ENCODE data around the gene ZNF710.
"Not testable (repeated sequence)": the region's sequence is repeated elsewhere in the genome, so short reads cannot be mapped to it uniquely, and the experiment has no call there.

ZNF710 gene

GRCh38 chr15:90108038-90108437, 106.9 kb downstream of the ZNF710 start:
- not testable (repeated sequence) for DNase-seq

GRCh38 chr15:90109163-90109751, 108.1 kb downstream of the ZNF710 start:
- DNase-seq, result not testable (repeated sequence)

GRCh38 chr15:90113166-90113565, 112.0 kb downstream of the ZNF710 start:
- DNase-seq, result no peak

- DNase-seq, result no peak
These were observed 113.4 kb downstream of the ZNF710 start for GRCh38 chr15:90114451-90114901.

GRCh38 chr15:90115783-90116182, 114.7 kb downstream of the ZNF710 start:
- DNase-seq, result no peak

- DNase-seq, result no peak
These were observed 118.2 kb downstream of the ZNF710 start for GRCh38 chr15:90119367-90119766.

GRCh38 chr15:90121086-90121485, 120.0 kb downstream of the ZNF710 start:
- no peak for DNase-seq

GRCh38 chr15:90124507-90124906, 123.4 kb downstream of the ZNF710 start:
- no peak for DNase-seq

- no peak for DNase-seq
These were observed 124.9 kb downstream of the ZNF710 start for GRCh38 chr15:90126022-90126421.

- DNase-seq, result no peak
These were observed 125.7 kb downstream of the ZNF710 start for GRCh38 chr15:90126596-90127435.

GRCh38 chr15:90130291-90130690, 129.2 kb downstream of the ZNF710 start:
- DNase-seq, result no peak
